ENCODE results near the gene TMEM87A.

Gene TMEM87A

GRCh38 chr15:42283671-42284070 lies 10.4 kb upstream of the TMEM87A start:
- H4K20me1 ChIP-seq (ENCODE audit: low read depth, low read length) = no peaks in the 10 kb centered on the region
- no peaks in the 10 kb centered on the region for H3K79me2 ChIP-seq (ENCODE audit: insufficient read depth, low read length)
- TF ChIP-seq CTCF (IDR thresholded peaks at IDR 0.05; ENCODE audit: insufficient read depth, low read length, poor library complexity, severe bottlenecking) (no peak), EZH2phosphoT487 (conservative IDR thresholded peaks at IDR 0.05; ENCODE audit: low read length) (no peak)
- no peak overlapping the region for H3K9ac ChIP-seq (ENCODE audit: low read length)
- H3K4me2 ChIP-seq (ENCODE audit: low read depth, low read length, poor library complexity, severe bottlenecking) = no peak overlapping the region
- H2AFZ ChIP-seq (ENCODE audit: low read depth, low read length, severe bottlenecking) = no peak overlapping the region
- H3K4me3 ChIP-seq (ENCODE audit: insufficient read depth, low read length, poor library complexity, severe bottlenecking) = no peak overlapping the region
- H3K27me3 ChIP-seq (ENCODE audit: low read length) = no peaks in the 10 kb centered on the region
- H3F3A ChIP-seq (ENCODE audit: insufficient read depth) = no peaks in the 10 kb centered on the region
- no peak overlapping the region for H3K27ac ChIP-seq (ENCODE audit: low read depth, low read length)
- no peaks in the 10 kb centered on the region for H3K36me3 ChIP-seq (ENCODE audit: low read length)
- H3K9me2 ChIP-seq (replicated peaks; ENCODE audit: insufficient read depth, low read length) = no peaks in the 10 kb centered on the region
- H3K9me3 ChIP-seq (ENCODE audit: insufficient read depth, low read length) = no peaks in the 10 kb centered on the region

GRCh38 chr15:42282926-42283325 lies 9.7 kb upstream of the TMEM87A start:
- no peaks in the 10 kb centered on the region for H3K9me3 ChIP-seq (ENCODE audit: insufficient read depth, low read length)
- H3K4me3 ChIP-seq (ENCODE audit: insufficient read depth, low read length, poor library complexity, severe bottlenecking) = no peak overlapping the region
- no peak overlapping the region for H3K9ac ChIP-seq (ENCODE audit: low read length)
- H3F3A ChIP-seq (ENCODE audit: insufficient read depth) = no peaks in the 10 kb centered on the region
- no peak overlapping the region for H3K4me2 ChIP-seq (ENCODE audit: low read depth, low read length, poor library complexity, severe bottlenecking)
- TF ChIP-seq CTCF (IDR thresholded peaks at IDR 0.05; ENCODE audit: insufficient read depth, low read length, poor library complexity, severe bottlenecking) = no peak
- no peak for TF ChIP-seq EZH2phosphoT487 (conservative IDR thresholded peaks at IDR 0.05; ENCODE audit: low read length)
- H3K27ac ChIP-seq (ENCODE audit: low read depth, low read length) = no peak overlapping the region
- H2AFZ ChIP-seq (ENCODE audit: low read depth, low read length, severe bottlenecking) = no peak overlapping the region
- H4K20me1 ChIP-seq (ENCODE audit: low read depth, low read length) = no peaks in the 10 kb centered on the region
- H3K79me2 ChIP-seq (ENCODE audit: insufficient read depth, low read length) = no peaks in the 10 kb centered on the region
- H3K27me3 ChIP-seq (ENCODE audit: low read length) = no peaks in the 10 kb centered on the region
- no peaks in the 10 kb centered on the region for H3K36me3 ChIP-seq (ENCODE audit: low read length)
- no peaks in the 10 kb centered on the region for H3K9me2 ChIP-seq (replicated peaks; ENCODE audit: insufficient read depth, low read length)

- H3K36me3 ChIP-seq (ENCODE audit: low read length) = no peaks in the 10 kb centered on the region
- no peak overlapping the region for H2AFZ ChIP-seq (ENCODE audit: low read depth, low read length, severe bottlenecking)
- no peaks in the 10 kb centered on the region for H3F3A ChIP-seq (ENCODE audit: insufficient read depth)
- no peaks in the 10 kb centered on the region for H3K27me3 ChIP-seq (ENCODE audit: low read length)
- H3K9ac ChIP-seq (ENCODE audit: low read length) = no peak overlapping the region
- no peaks in the 10 kb centered on the region for H3K9me3 ChIP-seq (ENCODE audit: insufficient read depth, low read length)
- no peaks in the 10 kb centered on the region for H4K20me1 ChIP-seq (ENCODE audit: low read depth, low read length)
- no peak for TF ChIP-seq CTCF (IDR thresholded peaks at IDR 0.05; ENCODE audit: insufficient read depth, low read length, poor library complexity, severe bottlenecking)
- TF ChIP-seq EZH2phosphoT487 (conservative IDR thresholded peaks at IDR 0.05; ENCODE audit: low read length) = no peak
- H3K79me2 ChIP-seq (ENCODE audit: insufficient read depth, low read length) = no peaks in the 10 kb centered on the region
- no peak overlapping the region for H3K4me2 ChIP-seq (ENCODE audit: low read depth, low read length, poor library complexity, severe bottlenecking)
- H3K27ac ChIP-seq (ENCODE audit: low read depth, low read length) = no peak overlapping the region
- no peak overlapping the region for H3K4me3 ChIP-seq (ENCODE audit: insufficient read depth, low read length, poor library complexity, severe bottlenecking)
- H3K9me2 ChIP-seq (replicated peaks; ENCODE audit: insufficient read depth, low read length) = no peaks in the 10 kb centered on the region
These were observed 9.1 kb upstream of the TMEM87A start for GRCh38 chr15:42282344-42282743.
